ENCODE measurements around the gene FBXL16. TPM values are rescaled to one million over a fixed set of nuclear protein-coding genes. Genes with fewer than 3 reads are reported as not detected.

Gene FBXL16
- total RNA-seq, 4 donors from 2014 or later = 13.7 to 23.1 (median 17.9) TPM

GRCh38 chr16:750485-750884 lies 44.9 kb upstream of the FBXL16 start:
- H3K36me3 ChIP-seq = no peaks in the 10 kb centered on the region
- WGBS = 74% methylated on average over 9 of the region's 9 CpGs
- TF ChIP-seq POLR2A (IDR thresholded peaks at IDR 0.05) (no peak), POLR2AphosphoS5 (IDR thresholded peaks at IDR 0.05) (no peak)
- DNase-seq (ENCODE audit: low spot score in 2 of 2) = no peak
- H3K4me1 ChIP-seq = peaks cover 7% of the 10 kb centered on the region
- no peak overlapping the region for H3K4me3 ChIP-seq
- peaks cover 25% of the 10 kb centered on the region for H3K27me3 ChIP-seq
- H3K27ac ChIP-seq = no peak overlapping the region
- H3K9me3 ChIP-seq = no peaks in the 10 kb centered on the region

DNA sequence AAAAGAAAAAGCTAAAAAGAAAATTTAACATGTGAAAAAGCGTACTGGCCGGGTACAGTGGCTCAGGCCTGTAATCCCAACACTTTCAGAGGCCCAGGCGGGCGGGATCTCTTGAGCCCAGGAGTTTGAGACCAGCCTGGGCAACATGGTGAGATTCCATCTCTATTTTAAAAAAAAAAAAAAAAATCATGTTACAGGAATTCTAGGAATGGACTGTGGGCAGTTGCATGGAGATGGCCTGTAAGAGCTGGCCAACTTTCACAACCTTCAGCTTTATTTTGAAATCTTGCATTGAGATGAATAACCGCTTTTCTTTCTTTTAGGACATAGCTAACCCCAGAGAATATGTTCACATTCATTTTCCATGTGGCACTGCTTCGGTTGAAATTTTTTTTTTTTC lies 43.4 kb upstream of the FBXL16 start:
- Histone ChIP-seq H3K4me3 (no peak overlapping the region), H3K27ac (no peak overlapping the region), H3K27me3 (peaks cover 23% of the 10 kb centered on the region), H3K9me3 (no peaks in the 10 kb centered on the region), H3K4me1 (peaks cover 7% of the 10 kb centered on the region), H3K36me3 (no peaks in the 10 kb centered on the region)
- 87% methylated on average over 6 of the region's 6 CpGs for WGBS
- TF ChIP-seq POLR2AphosphoS5 (IDR thresholded peaks at IDR 0.05) (no peak), POLR2A (IDR thresholded peaks at IDR 0.05) (no peak), EP300 (IDR thresholded peaks at IDR 0.05) (no peak)
- DNase-seq (ENCODE audit: low spot score in 2 of 2) = no peak

DNA sequence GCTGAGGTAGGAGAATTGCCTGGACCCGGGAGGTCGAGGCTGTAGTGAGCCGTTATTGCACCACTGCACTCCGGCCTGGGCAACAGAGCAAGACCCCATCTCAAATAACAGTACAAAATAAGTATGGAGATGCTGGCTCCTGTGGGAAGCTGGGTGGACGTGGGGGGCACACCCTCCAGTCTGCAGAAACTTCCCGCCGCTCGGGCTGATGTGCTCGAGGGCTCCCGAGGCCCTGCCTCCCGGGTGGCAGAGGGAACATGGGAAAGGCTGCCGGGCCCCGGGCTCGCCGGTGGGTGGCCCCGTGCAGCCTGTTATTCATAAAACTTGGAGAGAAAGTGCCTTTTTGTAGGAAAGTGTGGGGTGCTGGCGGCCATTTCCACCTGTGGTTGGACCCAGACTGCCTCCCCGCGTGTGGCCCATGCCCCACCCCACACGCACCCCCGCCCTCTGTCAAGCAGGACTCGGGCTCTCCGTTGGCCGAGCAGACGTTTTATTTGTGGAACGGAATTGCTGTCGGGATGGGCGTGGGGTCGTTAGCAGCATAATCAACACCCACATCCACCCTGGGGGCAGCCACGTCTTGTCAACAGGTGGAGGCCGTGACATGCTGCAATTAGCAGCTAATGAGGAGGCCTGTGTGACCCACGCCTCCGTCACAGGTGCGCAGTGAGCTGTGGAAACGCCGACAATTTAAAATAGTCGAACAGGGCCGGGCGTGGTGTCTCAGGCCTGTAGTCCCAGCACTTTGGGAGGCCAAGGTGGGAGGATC lies 42.6 kb upstream of the FBXL16 start:
- Histone ChIP-seq H3K4me1 (peaks cover 7% of the 10 kb centered on the region), H3K4me3 (no peak overlapping the region), H3K27ac (no peak overlapping the region), H3K9me3 (no peaks in the 10 kb centered on the region), H3K36me3 (no peaks in the 10 kb centered on the region), H3K27me3 (peaks cover 17% of the 10 kb centered on the region)
- WGBS = 63% methylated on average over 16 of the region's 39 CpGs
- TF ChIP-seq POLR2AphosphoS5 (IDR thresholded peaks at IDR 0.05) (no peak), EP300 (IDR thresholded peaks at IDR 0.05) (no peak), POLR2A (IDR thresholded peaks at IDR 0.05) (no peak)
- TF ChIP-seq, protein P1, sequence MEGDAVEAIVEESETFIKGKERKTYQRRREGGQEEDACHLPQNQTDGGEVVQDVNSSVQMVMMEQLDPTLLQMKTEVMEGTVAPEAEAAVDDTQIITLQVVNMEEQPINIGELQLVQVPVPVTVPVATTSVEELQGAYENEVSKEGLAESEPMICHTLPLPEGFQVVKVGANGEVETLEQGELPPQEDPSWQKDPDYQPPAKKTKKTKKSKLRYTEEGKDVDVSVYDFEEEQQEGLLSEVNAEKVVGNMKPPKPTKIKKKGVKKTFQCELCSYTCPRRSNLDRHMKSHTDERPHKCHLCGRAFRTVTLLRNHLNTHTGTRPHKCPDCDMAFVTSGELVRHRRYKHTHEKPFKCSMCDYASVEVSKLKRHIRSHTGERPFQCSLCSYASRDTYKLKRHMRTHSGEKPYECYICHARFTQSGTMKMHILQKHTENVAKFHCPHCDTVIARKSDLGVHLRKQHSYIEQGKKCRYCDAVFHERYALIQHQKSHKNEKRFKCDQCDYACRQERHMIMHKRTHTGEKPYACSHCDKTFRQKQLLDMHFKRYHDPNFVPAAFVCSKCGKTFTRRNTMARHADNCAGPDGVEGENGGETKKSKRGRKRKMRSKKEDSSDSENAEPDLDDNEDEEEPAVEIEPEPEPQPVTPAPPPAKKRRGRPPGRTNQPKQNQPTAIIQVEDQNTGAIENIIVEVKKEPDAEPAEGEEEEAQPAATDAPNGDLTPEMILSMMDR (IDR thresholded peaks at IDR 0.05) = no peak
- DNase-seq (ENCODE audit: low spot score in 2 of 2) = no peak

DNA sequence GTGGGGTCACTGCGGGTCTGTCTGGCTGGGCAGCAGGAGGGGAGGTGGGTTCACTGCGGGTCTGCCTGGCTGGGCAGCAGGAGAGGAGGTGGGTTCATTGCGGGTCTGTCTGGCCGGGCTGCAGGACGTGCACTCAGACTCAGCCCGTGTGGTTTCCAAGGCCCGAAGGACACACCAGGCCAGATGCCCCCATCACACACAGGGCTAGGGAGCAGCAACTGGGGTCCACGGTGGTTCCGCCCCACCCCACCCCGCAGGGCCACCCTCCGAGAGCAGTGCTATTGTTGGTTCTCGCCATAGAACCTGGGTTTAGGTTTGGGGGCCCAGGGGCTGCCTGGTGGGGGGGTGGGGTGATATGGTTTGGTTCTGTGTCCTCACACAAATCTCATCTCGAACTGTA lies 41.0 kb upstream of the FBXL16 start:
- Histone ChIP-seq H3K27ac (no peak overlapping the region), H3K27me3 (peaks cover 5% of the 10 kb centered on the region), H3K36me3 (no peaks in the 10 kb centered on the region), H3K9me3 (no peaks in the 10 kb centered on the region), H3K4me1 (peaks cover 1% of the 10 kb centered on the region), H3K4me3 (no peak overlapping the region)
- no peak for DNase-seq (ENCODE audit: low spot score in 2 of 2)
- 43% methylated on average over 1 of the region's 13 CpGs for WGBS
- TF ChIP-seq, protein P1 (IDR thresholded peaks at IDR 0.05) = no peak
- no peak for TF ChIP-seq EP300 (IDR thresholded peaks at IDR 0.05)
- TF ChIP-seq POLR2A (IDR thresholded peaks at IDR 0.05) = no peak
- TF ChIP-seq POLR2AphosphoS5 (IDR thresholded peaks at IDR 0.05) = no peak

DNA sequence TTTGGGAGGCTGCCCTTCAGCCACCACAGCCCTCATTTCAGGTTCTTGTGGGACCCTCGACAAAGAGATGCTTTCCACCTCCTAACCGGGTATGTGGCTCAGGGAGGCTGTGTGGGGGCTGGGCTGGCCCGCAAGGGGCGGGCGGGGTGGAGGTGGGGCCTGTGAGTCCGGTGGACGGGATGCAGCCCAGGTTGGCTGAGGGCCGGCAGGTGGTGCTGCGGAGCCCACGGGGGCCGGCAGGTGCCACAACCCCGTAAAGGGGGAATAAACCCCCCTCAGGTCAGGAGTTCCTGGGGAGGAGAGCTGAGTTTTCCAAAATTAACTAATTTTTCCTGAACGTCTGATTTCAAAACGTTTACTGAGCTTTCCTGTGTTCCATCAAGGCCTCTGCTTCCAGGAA lies 40.1 kb upstream of the FBXL16 start:
- no peak for DNase-seq (ENCODE audit: low spot score in 2 of 2)

More for the DNA sequence above, 40.1 kb upstream of the FBXL16 start:
- TF ChIP-seq EP300 (IDR thresholded peaks at IDR 0.05) (no peak), POLR2AphosphoS5 (IDR thresholded peaks at IDR 0.05) (no peak), POLR2A (IDR thresholded peaks at IDR 0.05) (no peak)
- TF ChIP-seq, protein P1 (IDR thresholded peaks at IDR 0.05) = no peak
- Histone ChIP-seq H3K9me3 (no peaks in the 10 kb centered on the region), H3K4me3 (no peak overlapping the region), H3K27me3 (peaks cover 3% of the 10 kb centered on the region), H3K27ac (no peak overlapping the region), H3K4me1 (peaks cover 5% of the 10 kb centered on the region), H3K36me3 (no peaks in the 10 kb centered on the region)
- WGBS = 5% methylated on average over 14 of the region's 14 CpGs

Data from suprapubic skin (tissue), 4 donors.